Thyroid gland (tissue), 4 donors: Measurements from ENCODE around the gene NT5DC1. TPM values are rescaled to one million over a fixed set of nuclear protein-coding genes. Genes with fewer than 3 reads are reported as not detected.

Source experiments
- DNase-seq, 2 donors: peaks; one replicate each; pipeline ENCODE4 v3.0.0-alpha.2; 2019
- H3K27ac ChIP-seq, 3 donors: fragments of 200-600 bp; sonication (generic); 1 replicate in 2 of 3; 2 replicates in 1 of 3; pipeline ENCODE4 v1.5.1; 2016 to 2019; ENCODE audit warnings: mild to moderate bottlenecking in 1 of 3, moderate library complexity in 1 of 3
- H3K27me3 ChIP-seq: fragments of 200-600 bp; sonication (generic); one replicate; pipeline ENCODE4 v1.5.1; 2019
- H3K36me3 ChIP-seq, 2 donors: fragments of 200-600 bp; sonication (generic); one replicate each; pipeline ENCODE4 v1.5.1; 2016 to 2019
- H3K4me1 ChIP-seq, 2 donors: fragments of 200-600 bp; sonication (generic); one replicate each; pipeline ENCODE4 v1.5.1; 2017 to 2019
- H3K4me3 ChIP-seq, 3 donors: fragments of 200-600 bp; sonication (generic); replicated peaks in 1 of 3; 1 replicate in 2 of 3; 2 replicates in 1 of 3; pipeline ENCODE4 v1.5.1; 2016; ENCODE audit warnings: mild to moderate bottlenecking in 1 of 3
- H3K9me3 ChIP-seq: fragments of 200-600 bp; sonication (generic); one replicate; pipeline ENCODE4 v1.5.1; 2017
- CTCF ChIP-seq, 6 experiments: fragments of 200-600 bp in 3 of 6; fragments of 450-650 bp in 3 of 6; sonication (generic) in 3 of 6; IDR thresholded peaks; one replicate each; pipeline ENCODE4 v1.5.1; 2016 to 2019; ENCODE audit warnings: antibody characterized with exemption in 6 of 6, mild to moderate bottlenecking in 2 of 6, inconsistent platforms in 1 of 6, moderate library complexity in 1 of 6
- POLR2A ChIP-seq, 2 donors: fragments of 450-650 bp; IDR thresholded peaks; one replicate each; pipeline ENCODE4 v1.6.1; 2017; ENCODE audit warnings: antibody characterized with exemption in 2 of 2, mild to moderate bottlenecking in 2 of 2, moderate library complexity in 1 of 2
- WGBS, 2 donors: methylation state at CpG; one replicate each; pipeline ENCODE4 v1.1.5; 2017; 5-methylcytosine and 5-hydroxymethylcytosine counted together
- intact Hi-C: fragments of 100-400 bp; cut with DNase I; formaldehyde crosslinking; loops from one replicate; pipeline ENCODE4 v1.15.1; 2023
- total RNA-seq, 4 donors: library from RNA; depleted of rRNA; stranded (reverse); fragments of >200 nt; gene quantifications; one replicate each; pipeline ENCODE4 v1.2.3, GENCODE V29; 2016

Gene NT5DC1
- total RNA-seq, 4 donors from 2014 or later, result 17.5 to 35.7 (median 22.1) TPM

DNA sequence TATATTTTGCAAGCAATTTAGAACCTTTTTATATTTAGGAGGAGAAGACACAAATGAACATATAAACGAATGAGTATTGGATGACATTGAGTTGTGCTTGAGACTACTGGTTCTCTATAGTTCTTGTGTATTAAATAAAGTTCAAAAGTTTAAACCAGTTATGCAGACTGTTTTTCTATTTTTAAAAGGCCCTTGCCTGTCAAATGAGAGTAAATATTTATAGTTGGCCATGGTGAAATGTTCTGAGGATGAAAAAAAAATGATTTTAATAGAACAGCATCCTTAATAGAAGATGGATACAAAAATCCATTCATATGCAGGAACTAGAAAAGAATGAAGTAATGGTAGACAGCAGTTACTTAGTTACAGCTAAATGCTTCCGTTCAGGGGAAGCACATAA, 88.8 kb downstream of the NT5DC1 start:
- no peak for DNase-seq
- H3K27me3 ChIP-seq, result no peaks in the 10 kb centered on the region
- no peak overlapping the region for H3K27ac ChIP-seq
- H3K36me3 ChIP-seq, result no peaks in the 10 kb centered on the region
- TF ChIP-seq CTCF (IDR thresholded peaks at IDR 0.05) (no peak), POLR2A (IDR thresholded peaks at IDR 0.05) (no peak)
- intact Hi-C loops, result no loop called here
- H3K4me3 ChIP-seq, result no peak overlapping the region
- 78 to 85% methylated on average over 2 of the region's 2 CpGs for WGBS, 2 donors
- H3K9me3 ChIP-seq, result no peaks in the 10 kb centered on the region
- peaks cover 0 to 9% of the 10 kb centered on the region in 2 donors for H3K4me1 ChIP-seq

GRCh38 chr6:116190550-116190949, 89.9 kb downstream of the NT5DC1 start:
- no peaks in the 10 kb centered on the region for H3K9me3 ChIP-seq
- TF ChIP-seq CTCF (IDR thresholded peaks at IDR 0.05), result no peak
- TF ChIP-seq POLR2A (IDR thresholded peaks at IDR 0.05), result no peak
- 21 to 22% methylated on average over 4 of the region's 4 CpGs for WGBS, 2 donors
- H3K4me3 ChIP-seq, result no peak overlapping the region
- peaks cover 0 to 9% of the 10 kb centered on the region in 2 donors for H3K4me1 ChIP-seq
- intact Hi-C loops, result no loop called here
- H3K27ac ChIP-seq, result no peak overlapping the region
- DNase-seq, result peak in 1 of 2 donors; percentile 21
- no peaks in the 10 kb centered on the region for H3K36me3 ChIP-seq
- no peaks in the 10 kb centered on the region for H3K27me3 ChIP-seq

GRCh38 chr6:116191881-116192280, 91.2 kb downstream of the NT5DC1 start:
- Histone ChIP-seq H3K27ac (no peak overlapping the region), H3K4me3 (no peak overlapping the region), H3K36me3 (no peaks in the 10 kb centered on the region), H3K4me1 (peaks cover 0 to 9% of the 10 kb centered on the region in 2 donors), H3K9me3 (no peaks in the 10 kb centered on the region), H3K27me3 (no peaks in the 10 kb centered on the region)
- intact Hi-C loops, result no loop called here
- WGBS, 2 donors, result 97 to 99% methylated on average over 2 of the region's 2 CpGs
- no peak for DNase-seq
- no peak for TF ChIP-seq CTCF (IDR thresholded peaks at IDR 0.05)
- no peak for TF ChIP-seq POLR2A (IDR thresholded peaks at IDR 0.05)

DNA sequence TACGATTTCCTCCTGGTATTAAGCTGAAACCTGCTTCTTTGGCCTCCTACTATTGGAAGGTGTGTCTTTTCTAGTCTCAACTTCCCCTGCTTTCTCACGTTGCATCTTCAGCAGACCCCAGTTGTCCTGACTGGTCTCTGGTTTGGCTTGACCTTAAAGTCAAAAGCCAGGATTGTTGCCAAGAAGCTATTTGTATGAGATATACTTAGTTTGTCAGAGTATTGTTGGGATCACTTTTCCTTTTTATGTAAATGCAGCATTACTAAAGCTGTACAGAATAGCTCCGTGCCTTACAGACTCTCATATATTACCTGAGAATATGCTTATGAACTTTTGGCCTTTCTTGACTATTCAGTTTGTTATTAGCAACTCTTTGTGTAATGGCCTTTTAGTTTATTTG, 92.1 kb downstream of the NT5DC1 start:
- H3K4me3 ChIP-seq, result no peak overlapping the region
- 71 to 84% methylated on average over 3 of the region's 3 CpGs for WGBS, 2 donors
- no peak for DNase-seq

GRCh38 chr6:116196841-116197240, 96.2 kb downstream of the NT5DC1 start:
- no peak overlapping the region for H3K27ac ChIP-seq
- H3K9me3 ChIP-seq, result no peaks in the 10 kb centered on the region
- H3K27me3 ChIP-seq, result no peaks in the 10 kb centered on the region
- intact Hi-C loops, result no loop called here
- no peaks in the 10 kb centered on the region for H3K36me3 ChIP-seq
- H3K4me1 ChIP-seq, result no peaks in the 10 kb centered on the region
- DNase-seq, result no peak
- no peak overlapping the region for H3K4me3 ChIP-seq
- TF ChIP-seq POLR2A (IDR thresholded peaks at IDR 0.05), result no peak
- no peak for TF ChIP-seq CTCF (IDR thresholded peaks at IDR 0.05)
- WGBS, 2 donors, result 93 to 94% methylated on average over 3 of the region's 3 CpGs

More for the DNA sequence above, 92.1 kb downstream of the NT5DC1 start:
- H3K27me3 ChIP-seq, result no peaks in the 10 kb centered on the region
- no peak overlapping the region for H3K27ac ChIP-seq
- no peaks in the 10 kb centered on the region for H3K36me3 ChIP-seq
- TF ChIP-seq POLR2A (IDR thresholded peaks at IDR 0.05) (no peak), CTCF (IDR thresholded peaks at IDR 0.05) (no peak)
- H3K9me3 ChIP-seq, result no peaks in the 10 kb centered on the region
- H3K4me1 ChIP-seq, result peaks cover 0 to 9% of the 10 kb centered on the region in 2 donors
- intact Hi-C loops, result no loop called here
